GM20431 (cell line): Measurements from ENCODE around the gene B4GALNT3.
"Not testable (repeated sequence)": the region's sequence is repeated elsewhere in the genome, so short reads cannot be mapped to it uniquely, and the experiment has no call there.

Experiments
- in situ Hi-C: fragments of 300-500 bp; cut with MseI, MboI; formaldehyde crosslinking; loops from one replicate; pipeline ENCODE4 v1.15.0; 2020; ENCODE audit warnings: low sequenced_read_pairs; ENCODE audit not compliant: unreplicated experiment

B4GALNT3 gene

DNA sequence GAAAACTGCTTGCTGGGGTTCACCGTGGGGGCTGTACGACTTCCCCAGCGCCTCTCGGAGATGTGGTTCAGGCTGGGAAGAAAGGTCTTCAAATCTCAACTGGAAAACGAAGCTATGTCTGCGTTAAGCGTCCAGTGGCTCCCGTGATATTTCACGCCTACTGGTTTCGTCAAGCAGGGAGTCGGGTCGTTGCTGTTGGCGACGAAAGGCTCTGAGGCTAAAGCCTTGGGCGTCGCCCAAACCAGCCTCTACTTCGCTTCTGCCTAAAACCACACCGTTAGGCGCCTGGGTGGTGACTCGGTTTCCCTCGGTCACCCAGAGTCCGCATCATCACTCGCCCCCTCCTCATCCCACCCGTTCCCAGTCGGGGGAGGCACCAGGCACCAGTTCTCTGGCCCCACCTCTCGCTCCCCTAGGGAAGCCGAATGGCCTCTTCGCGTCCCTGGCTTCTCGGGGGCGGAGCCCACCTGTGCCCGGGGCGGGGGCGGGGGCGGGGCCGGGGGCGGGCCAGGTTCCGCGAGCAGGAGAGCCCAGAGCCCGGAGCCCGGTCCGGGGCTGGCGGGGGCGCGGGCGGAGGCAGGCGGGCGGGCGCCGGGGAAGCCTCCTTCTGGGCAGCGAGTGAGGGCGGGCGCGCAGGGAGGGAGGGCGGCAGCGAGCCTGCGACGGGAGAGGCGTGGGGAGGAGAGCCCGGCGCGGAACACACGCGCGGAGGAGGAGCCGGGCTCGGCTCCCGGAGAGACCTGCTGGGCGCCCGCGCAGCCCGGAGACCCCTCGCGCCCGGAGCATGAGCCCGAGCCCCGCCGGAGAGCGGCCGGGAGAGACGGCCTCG is at the start of gene B4GALNT3:
B4GALNT3 (plus strand) TSS at position 510 of the 829 bp plus-strand sequence. CDS start 438 bp downstream, outside the sequence.
- in situ Hi-C loops = no loop called here

DNA sequence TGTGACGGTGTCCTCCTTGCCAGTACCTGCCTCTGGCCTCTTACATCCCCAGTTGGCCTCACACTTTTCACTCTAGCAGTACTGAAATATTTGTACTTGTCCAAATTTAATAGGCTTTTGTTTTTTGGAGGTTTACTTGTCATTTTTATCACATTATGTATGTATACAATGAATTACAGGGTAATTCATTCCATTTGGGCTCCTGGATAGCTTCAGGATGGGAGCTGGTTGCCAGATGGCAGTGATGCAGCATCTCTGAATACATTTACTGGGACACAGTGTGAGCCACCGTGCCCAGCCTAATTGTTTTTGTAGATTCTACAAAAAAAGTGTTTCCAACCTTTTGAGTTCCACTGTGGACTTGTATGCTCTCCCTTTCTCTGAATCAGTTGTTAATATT is 44.9 kb upstream of the B4GALNT3 start:
- in situ Hi-C loops = no loop called here

DNA sequence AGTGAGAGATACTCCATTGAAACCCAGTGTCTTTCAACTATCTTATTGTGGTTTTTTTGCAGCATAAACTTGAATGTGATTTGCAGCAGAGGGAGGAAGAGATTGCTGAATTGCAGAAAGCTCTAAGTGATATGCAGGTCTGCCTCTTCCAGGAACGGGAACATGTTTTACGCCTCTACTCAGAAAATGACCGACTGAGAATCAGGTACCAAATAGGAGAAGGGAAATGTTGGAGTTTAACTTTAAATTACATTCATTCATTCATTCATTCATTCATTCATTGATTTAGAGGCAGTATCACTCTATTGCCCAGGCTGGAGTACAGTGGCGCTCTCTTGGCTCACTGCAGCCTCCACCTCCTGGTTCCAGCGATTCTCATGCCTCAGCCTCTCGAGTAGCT is 41.3 kb upstream of the B4GALNT3 start:
- in situ Hi-C loops = no loop called here

DNA sequence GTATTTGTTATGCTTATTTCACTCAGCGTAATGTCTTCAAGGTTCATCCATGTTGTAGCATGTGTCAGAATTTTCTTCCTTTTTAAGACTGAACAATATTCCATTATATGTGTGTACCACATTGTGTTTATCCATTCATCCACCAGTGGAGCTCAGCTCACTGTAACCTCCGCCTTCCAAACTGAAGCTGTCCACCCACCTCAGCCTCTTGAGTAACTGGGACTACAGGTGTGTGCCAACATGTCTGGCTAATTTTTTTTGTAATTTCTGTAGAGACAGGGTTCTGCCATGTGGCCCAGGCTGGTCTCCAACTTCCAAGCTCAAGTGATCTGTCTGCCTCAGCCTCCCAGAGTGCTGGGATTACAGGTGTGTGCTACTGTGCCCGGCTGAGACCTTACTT is 37.2 kb upstream of the B4GALNT3 start:
- in situ Hi-C loops = no loop called here

DNA sequence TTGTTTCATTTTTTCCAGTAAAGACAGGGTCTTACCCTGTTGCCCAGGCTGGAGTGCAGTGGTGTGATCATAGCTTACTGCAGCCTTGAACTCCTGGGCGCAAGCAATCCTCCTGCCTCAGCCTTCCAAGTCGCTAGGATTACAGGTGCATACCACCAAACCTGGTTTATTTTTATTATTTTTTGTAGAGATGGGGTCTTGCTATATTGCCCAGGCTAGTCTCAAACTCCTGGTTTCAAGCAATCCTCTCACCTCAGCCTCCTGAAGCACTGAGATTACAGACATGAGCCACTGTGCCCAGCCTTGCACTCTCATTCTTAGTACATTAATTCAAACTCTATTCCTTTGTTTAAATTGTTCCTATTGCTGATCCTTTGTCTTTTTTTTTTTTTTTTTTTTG is 24.0 kb upstream of the B4GALNT3 start:
- in situ Hi-C loops = not testable (repeated sequence)

DNA sequence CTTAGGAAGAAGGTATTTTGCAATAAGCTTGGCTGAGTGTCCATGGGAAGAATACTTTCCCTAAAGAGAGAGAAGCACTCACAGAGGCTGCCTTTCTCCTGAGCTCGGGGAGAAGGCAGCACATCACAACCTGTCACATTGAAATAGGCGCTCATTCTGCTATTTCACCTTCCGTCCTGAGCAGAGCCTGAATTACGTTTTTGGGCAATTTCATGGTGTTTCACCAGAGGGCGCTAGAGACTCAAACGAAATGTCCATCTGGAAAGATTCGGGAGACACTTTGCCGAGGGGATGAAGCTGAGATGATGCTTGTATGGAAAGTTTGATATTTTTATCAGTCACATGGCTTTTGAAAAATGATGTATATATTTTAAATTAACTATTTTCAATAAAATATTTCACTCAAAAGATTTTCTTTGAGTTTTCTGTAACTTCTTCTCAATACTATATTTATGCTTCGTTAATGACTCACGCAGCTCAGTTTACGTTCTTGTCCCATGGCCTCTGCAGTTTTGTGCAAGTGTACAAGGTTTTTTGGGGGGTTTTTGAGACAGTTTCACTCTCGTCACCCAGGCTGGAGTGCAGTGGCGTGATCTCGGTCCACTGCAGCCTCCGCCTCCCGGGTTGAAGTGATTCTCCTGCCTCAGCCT is 17.4 kb upstream of the B4GALNT3 start:
- in situ Hi-C loops = no loop called here

DNA sequence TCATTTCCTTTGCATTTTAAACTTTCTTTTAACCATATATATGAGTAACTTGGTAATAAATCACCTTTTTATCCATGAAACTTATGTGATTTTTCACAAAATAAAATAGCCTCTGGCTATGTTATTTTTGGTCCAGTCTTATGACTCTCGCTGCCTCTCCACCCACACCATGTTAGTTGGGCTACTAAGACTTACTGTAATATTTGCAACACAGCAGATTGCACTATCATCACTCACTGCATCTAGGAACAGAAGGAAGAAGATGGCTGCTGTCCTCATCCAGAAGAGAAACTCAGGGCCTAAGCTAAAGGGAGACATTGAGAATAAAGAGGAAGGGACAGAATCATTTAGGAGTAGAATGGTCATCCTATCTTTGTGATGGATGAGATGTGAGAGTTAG is 12.6 kb upstream of the B4GALNT3 start:
- in situ Hi-C loops = no loop called here

DNA sequence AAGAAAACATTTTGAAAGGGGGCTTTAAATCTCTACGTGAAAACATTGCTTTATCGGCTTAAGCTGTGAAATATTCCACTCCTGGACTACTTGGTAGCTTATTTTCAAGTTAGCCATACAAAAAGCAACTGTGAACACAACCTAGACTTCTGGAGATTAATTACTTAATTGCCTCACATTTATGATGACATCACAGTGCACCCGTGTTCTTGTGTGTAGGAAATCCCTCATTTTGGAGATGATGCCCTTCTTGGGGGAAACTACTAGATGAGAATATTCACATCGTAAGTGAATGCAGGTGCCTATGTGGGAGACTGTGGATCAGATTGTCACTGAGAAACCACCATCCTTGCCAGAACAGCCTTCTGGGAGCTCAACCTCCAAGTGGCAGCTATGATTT is 10.5 kb upstream of the B4GALNT3 start:
- in situ Hi-C loops = no loop called here

DNA sequence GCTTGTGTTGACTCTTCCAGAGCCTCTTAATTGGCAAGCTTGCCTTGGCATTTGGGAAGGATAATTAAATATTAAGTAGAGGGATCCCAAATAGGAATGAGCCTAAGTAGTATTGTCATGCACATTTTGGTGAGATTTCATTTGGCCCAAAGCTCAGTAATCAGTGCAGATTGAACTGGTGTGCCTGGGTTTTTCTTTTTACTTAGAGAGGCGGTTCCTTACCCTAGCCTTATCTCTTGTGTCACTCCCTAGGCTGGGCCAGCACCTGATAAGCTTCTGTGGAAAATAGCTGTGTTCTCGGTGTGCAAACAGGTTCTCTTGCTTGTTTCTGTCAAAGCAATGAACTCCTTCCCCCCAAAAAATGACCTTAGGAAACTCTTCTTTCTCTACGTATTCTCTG is 9.3 kb upstream of the B4GALNT3 start:
- in situ Hi-C loops = no loop called here

DNA sequence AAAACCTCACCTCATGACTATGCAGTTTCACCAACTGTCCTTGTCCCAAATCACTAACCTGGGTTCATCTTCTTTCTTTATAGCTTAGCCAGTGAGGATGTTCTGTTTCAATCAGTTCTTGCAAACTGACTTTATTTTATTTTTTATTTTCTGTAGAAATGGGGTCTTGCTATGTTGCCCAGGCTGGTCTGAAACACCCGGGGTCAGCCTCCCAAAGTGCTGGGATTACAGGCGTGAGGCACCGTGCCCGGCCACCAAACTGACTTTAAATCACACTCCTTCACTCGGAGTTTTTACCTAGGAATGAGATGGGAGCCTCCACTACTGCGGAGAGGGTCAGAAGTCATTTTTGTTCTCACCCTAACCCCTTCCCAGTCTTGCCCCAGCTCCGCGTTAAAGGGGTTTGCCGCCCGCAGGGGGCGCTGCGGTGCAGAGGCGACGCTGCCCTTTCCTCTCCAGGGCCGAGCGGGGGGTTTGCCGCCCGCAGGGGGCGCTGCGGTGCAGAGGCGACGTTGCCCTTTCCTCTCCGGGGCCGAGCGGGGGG is 7.0 kb upstream of the B4GALNT3 start:
- in situ Hi-C loops = no loop called here

DNA sequence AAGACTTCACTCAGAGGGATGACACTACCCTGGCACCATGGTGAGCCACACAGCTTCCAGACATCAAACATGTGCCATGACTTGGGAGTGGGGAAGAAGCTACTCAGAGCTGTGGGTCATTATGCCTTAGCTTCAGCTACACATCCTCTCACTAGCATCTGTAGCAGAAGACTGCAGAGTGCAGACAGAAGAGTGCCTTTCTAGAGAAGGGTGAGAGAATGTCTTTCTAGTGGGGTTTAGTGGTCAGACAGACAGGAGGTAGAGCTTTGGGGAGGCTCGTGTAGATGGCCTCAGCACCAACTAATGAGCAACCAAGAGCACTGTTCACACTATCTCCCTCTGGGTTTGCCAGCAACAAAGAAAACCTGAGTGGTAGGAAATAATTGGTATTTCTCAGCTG is 4.9 kb upstream of the B4GALNT3 start:
- in situ Hi-C loops = no loop called here

DNA sequence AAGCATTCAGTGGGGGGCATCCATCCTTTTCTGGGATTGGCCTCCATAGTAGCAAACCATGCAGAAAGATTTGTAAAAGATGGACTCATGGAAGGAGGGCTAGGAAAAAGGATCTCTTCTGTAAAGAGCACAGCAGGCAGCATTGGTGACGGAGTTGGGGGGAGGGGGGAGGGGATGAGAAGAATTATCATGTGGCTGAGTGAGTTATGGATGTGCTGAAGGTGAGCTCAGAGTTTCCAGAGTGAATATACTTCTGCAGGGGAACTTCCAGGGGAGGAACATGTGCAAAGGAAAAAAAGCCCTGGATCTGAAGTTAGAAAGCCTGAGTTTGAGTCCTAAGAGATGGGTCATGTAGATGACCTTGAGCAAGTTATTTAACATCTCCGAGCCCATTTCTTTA is 3.9 kb upstream of the B4GALNT3 start:
- in situ Hi-C loops = no loop called here

DNA sequence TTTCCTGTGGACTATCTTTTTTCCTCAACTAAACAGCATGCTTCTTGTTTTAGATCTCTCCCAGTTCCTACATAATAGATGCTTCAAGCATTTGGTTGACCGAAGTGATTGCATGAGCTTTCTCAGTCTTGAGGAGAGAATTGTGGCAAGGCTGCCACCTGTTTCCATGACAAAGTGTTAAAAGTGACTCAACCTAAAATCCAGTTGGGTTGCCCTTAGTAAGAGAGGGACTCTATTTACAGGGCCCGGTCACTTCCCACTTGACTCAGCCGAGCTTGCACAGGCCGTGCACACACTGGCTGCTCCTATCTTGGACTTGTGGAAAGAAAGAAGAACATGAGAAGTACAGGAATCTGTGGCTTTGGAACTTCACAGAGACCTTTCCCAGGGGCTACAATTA is 2.1 kb upstream of the B4GALNT3 start:
- in situ Hi-C loops = no loop called here

DNA sequence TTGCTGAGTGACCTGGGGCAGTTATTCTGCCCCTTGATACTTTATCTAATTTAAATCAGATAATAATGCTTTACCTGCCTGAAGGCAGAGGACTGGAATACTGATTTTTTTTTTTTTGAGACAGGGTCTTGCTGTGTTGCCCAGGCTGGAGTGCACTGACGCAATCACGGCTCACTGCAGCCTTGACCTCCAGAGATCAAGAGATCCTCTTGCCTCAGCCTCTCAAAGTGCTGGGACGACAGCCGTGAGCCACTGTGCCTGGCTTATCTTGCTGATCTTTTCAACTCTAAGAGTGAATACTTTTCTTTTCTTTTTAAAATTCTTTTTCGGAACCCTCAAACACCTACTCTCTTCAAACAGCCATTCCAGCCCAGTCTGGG is 699 bp upstream of the B4GALNT3 start:
- in situ Hi-C loops = no loop called here

DNA sequence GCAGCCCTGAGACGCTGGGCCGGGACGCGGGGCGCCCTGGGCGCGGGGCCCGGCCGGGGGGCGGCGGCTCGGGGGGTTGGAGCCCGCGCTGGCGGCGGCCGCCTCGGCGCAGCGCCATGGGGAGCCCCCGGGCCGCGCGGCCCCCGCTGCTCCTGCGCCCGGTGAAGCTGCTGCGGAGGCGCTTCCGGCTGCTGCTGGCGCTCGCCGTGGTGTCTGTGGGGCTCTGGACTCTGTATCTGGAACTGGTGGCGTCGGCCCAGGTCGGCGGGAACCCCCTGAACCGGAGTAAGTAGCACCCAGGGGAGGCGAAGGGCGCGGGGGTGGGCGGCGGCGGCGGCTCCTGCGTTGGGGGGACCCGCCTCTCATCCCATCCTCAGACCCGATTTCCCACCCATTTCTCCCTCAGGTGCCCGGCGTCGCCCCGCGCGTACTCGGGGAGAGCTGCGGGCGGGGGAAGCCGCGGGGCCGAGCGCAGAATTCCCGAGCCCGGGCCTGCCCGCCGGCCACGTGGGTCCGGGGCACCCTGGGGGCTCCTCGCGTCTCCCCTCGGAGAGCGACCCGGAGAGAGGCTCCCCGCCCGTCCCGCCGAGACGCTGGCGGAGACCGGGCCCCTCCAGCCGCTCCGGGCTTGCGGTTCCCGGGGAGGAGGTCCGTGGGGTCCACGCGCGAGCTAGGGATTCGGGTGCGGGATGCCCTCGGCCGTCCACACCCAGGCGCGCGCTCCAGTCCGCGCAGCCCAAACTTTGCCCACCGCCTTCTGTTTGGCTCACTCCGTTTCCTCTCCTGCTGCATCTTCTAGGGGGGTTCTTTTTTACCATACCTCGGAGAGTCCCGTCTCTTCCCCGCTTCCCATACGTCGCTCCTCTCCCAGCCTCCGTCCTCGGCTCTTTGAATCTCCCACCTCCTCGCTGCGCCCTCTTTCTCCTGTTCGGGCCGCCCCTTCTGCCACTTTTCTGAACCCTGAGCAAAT is 807 bp downstream of the B4GALNT3 start:
- in situ Hi-C loops = no loop called here

DNA sequence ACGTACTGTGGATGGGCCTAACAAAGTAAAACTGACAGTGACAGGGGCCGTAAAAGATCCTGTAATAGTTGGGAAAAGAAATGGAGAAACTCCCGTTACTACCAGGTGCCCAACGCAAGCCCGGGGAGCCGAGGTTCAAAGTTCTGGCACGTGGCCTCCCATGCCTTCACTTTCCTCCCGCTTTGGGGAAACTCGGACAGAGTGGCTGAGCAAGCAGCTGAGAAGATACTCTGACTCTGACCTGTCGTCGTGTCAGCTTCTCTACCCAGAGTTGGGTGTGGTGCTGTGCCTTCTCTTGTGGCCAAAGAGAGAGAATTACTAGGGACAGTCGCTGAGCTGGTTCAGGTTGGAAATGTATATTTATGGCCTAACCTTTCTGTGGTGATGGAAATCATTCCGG is 1.7 kb downstream of the B4GALNT3 start:
- in situ Hi-C loops = no loop called here

DNA sequence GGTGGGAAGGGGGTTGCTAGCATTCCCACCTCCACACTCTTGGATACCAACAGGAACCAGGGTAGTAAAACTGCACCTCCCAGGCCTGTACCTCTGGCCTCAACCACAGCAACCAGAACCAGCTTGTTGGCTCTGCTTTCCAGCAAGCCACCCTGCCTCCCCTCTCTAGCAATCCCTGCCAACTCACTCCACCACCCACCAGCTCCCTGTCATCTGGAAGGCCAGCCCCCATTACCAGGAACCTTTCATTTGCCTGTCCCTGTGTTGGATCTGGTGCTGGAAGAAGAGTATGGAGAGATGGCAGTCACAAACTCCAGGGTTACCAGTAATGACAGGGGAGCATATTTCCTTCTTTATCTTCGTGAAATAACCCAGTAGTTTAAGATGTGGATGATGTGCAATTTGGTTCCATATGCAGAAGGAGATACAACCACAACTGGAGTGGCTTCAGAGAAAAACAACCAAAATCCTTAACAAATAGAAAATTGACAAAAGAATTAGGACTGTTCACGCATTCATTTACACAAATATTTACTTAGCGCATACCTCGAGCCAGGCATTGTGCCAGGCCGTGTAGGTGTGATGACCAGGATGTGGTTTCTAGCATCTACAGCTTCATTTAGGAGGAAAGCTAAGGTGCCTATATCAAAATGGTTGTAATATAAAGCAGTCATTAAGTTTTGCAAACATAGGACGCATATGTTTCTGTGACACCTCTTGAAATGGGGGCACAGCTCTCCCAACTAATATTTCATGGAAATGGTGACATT is 3.4 kb downstream of the B4GALNT3 start:
- in situ Hi-C loops = no loop called here

DNA sequence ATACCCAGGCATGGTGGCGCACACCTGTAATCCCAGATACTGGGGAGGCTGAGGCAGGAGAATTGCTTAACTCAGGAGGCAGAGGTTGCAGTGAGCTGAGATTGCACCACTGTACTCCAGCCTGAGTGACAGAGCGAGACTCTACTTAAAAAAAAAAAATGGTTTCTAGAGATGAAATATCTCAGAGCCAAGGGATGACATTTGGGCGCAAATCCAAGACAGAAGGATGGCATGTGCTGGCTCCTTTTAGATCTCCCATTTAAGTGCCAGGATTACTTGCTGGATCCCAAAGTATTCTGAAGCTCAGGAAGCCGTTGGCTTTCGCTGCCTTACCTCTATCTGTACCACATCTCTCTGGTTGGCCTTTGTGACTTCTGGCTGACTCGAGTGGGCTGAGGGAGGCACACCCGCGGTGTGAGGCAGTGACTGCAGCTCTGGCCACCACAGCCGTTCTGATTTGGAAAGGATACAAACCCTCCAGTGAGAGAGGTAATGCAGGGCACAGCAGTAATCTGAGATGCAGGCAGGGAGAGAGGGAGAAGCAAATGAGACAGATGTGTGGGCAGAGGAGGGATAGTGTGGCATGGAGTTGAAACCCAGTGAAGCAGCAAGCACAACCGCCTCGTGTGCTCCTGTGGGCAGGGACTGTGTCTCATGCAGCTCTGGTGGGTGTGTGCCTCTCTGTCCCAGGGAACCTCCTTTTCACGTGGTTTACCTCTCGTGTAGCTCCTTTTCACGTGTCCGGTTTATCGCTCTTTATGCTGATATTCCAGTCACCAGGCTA is 4.9 kb downstream of the B4GALNT3 start:
- in situ Hi-C loops = no loop called here

DNA sequence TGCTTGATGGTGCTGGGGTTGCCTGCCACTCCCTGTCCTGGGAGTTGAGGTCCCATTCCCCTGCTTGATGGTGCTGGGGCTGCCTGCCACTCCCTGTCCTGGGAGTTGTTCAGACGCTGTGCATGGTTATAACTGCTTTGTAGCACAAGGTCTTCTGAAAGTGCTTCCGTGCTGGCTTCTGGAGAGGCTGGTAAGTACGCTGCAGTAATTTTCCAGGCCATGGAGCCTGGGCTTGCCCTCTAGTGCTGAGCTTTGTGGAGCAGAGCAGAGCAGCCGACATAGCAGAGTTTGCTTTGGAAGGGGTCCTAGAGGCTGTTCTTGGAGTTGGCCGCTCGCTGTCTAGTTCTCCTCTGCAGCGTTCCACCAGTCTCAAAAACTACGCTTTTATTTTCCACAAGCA is 6.3 kb downstream of the B4GALNT3 start:
- in situ Hi-C loops = no loop called here
